ENCODE results near the gene ELF3. TPM values are rescaled to one million over a fixed set of nuclear protein-coding genes. Genes with fewer than 3 reads are reported as not detected.
"Not testable (repeated sequence)": the region's sequence is repeated elsewhere in the genome, so short reads cannot be mapped to it uniquely, and the experiment has no call there.

Gene ELF3
- total RNA-seq, 3 donors from 2014 or later (not counting 1 experiment from before 2014, with no cell fraction given), result 1.0 to 3.0 (median 2.0) TPM

GRCh38 chr1:202058001-202058908, 47.9 kb downstream of the ELF3 start:
- Histone ChIP-seq H3K27ac (ENCODE audit: low read length) (no peak overlapping the region), H3K36me3 (ENCODE audit: control insufficient read depth, insufficient read depth, low read length) (no peaks in the 10 kb centered on the region), H3K27me3 (ENCODE audit: control insufficient read depth, insufficient read depth, low read length) (no peaks in the 10 kb centered on the region), H3K4me1 (ENCODE audit: control insufficient read depth, insufficient read depth, low read length) (no peaks in the 10 kb centered on the region), H3K9me3 (ENCODE audit: control insufficient read depth, insufficient read depth, low read length) (no peaks in the 10 kb centered on the region), H3K4me3 (ENCODE audit: low read length) (no peak overlapping the region)
- no peak for TF ChIP-seq CTCF (IDR thresholded peaks at IDR 0.05)
- WGBS (ENCODE audit: insufficient coverage), result 92% methylated on average over 3 of the region's 3 CpGs
- Mint-ChIP-seq H3K9me3 (no peaks in the 10 kb centered on the region), H3K36me3 (no peaks in the 10 kb centered on the region), H3K27ac (no peak overlapping the region), H3K27me3 (ENCODE audit: low read depth in 2 of 2) (peaks cover 3 to 6% of the 10 kb centered on the region in 2 donors), H3K4me1 (no peaks in the 10 kb centered on the region), H3K4me3 (no peak overlapping the region)
- DNase-seq (no peak), ATAC-seq (no peak)
- intact Hi-C loops (cut with micrococcal nuclease), result no loop called here

DNA sequence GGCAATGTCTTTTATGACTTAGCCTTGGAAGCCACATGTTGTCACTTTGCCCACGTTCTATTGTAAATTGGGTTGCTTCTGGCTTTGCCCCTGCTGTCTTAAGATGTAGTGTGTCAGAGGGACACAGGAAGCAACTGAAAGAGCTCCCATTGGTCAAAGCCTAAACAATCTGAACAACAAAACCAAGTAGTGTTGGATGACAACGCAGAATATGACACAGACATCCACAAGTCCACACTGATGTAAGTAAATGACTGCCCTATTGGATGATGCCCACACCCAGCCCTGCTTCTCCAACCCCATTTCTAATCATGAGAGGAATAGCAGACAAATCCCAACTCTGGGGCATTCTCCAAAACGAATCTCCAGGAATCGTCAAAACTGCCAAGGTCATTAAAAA, 50.7 kb downstream of the ELF3 start:
- H3K4me3 ChIP-seq (ENCODE audit: low read length), result no peak overlapping the region
- no peaks in the 10 kb centered on the region for H3K9me3 Mint-ChIP-seq
- H3K4me1 ChIP-seq (ENCODE audit: control insufficient read depth, insufficient read depth, low read length), result no peaks in the 10 kb centered on the region
- no peaks in the 10 kb centered on the region for H3K36me3 Mint-ChIP-seq
- H3K27me3 Mint-ChIP-seq (ENCODE audit: low read depth in 2 of 2), result peaks cover 3 to 6% of the 10 kb centered on the region in 2 donors
- no peak overlapping the region for H3K27ac ChIP-seq (ENCODE audit: low read length)
- intact Hi-C loops (cut with micrococcal nuclease), result no loop called here
- 84% methylated on average over 4 of the region's 4 CpGs for WGBS (ENCODE audit: insufficient coverage)
- H3K9me3 ChIP-seq (ENCODE audit: control insufficient read depth, insufficient read depth, low read length), result no peaks in the 10 kb centered on the region
- H3K36me3 ChIP-seq (ENCODE audit: control insufficient read depth, insufficient read depth, low read length), result no peaks in the 10 kb centered on the region
- no peaks in the 10 kb centered on the region for H3K4me1 Mint-ChIP-seq
- ATAC-seq (no peak), DNase-seq (no peak)
- no peak overlapping the region for H3K4me3 Mint-ChIP-seq
- H3K27ac Mint-ChIP-seq, result no peak overlapping the region
- TF ChIP-seq CTCF (IDR thresholded peaks at IDR 0.05), result no peak
- H3K27me3 ChIP-seq (ENCODE audit: control insufficient read depth, insufficient read depth, low read length), result no peaks in the 10 kb centered on the region

GRCh38 chr1:202061787-202062186, 51.4 kb downstream of the ELF3 start:
- ATAC-seq, H3K4me3 Mint-ChIP-seq: not testable (repeated sequence)
- 82% methylated on average over 6 of the region's 6 CpGs for WGBS (ENCODE audit: insufficient coverage)

GRCh38 chr1:202062636-202063035, 52.2 kb downstream of the ELF3 start:
- H3K9me3 Mint-ChIP-seq; DNase-seq; H3K4me3 Mint-ChIP-seq; H3K9me3 ChIP-seq (ENCODE audit: control insufficient read depth, insufficient read depth, low read length); H3K27ac ChIP-seq (ENCODE audit: low read length); H3K27me3 ChIP-seq (ENCODE audit: control insufficient read depth, insufficient read depth, low read length); ATAC-seq; H3K4me1 Mint-ChIP-seq; H3K36me3 ChIP-seq (ENCODE audit: control insufficient read depth, insufficient read depth, low read length); H3K4me1 ChIP-seq (ENCODE audit: control insufficient read depth, insufficient read depth, low read length); H3K4me3 ChIP-seq (ENCODE audit: low read length); H3K27ac Mint-ChIP-seq; intact Hi-C loops (cut with micrococcal nuclease); H3K36me3 Mint-ChIP-seq; H3K27me3 Mint-ChIP-seq (ENCODE audit: low read depth in 2 of 2): not testable (repeated sequence)
- 94% methylated on average over 7 of the region's 7 CpGs for WGBS (ENCODE audit: insufficient coverage)

More at GRCh38 chr1:202061787-202062186, 51.4 kb downstream of the ELF3 start:
- H3K36me3 Mint-ChIP-seq; intact Hi-C loops (cut with micrococcal nuclease); H3K4me1 ChIP-seq (ENCODE audit: control insufficient read depth, insufficient read depth, low read length); H3K9me3 Mint-ChIP-seq; H3K9me3 ChIP-seq (ENCODE audit: control insufficient read depth, insufficient read depth, low read length); H3K27ac Mint-ChIP-seq; H3K27me3 ChIP-seq (ENCODE audit: control insufficient read depth, insufficient read depth, low read length); H3K27me3 Mint-ChIP-seq (ENCODE audit: low read depth in 2 of 2); H3K4me3 ChIP-seq (ENCODE audit: low read length); H3K4me1 Mint-ChIP-seq; DNase-seq; H3K36me3 ChIP-seq (ENCODE audit: control insufficient read depth, insufficient read depth, low read length); H3K27ac ChIP-seq (ENCODE audit: low read length): not testable (repeated sequence)

Data from natural killer cell (primary cell).